ENCODE data around the gene ZNF778.
A peak's percentile ranks its signal among the peaks of the same experiment; 100 is the strongest.

DNA sequence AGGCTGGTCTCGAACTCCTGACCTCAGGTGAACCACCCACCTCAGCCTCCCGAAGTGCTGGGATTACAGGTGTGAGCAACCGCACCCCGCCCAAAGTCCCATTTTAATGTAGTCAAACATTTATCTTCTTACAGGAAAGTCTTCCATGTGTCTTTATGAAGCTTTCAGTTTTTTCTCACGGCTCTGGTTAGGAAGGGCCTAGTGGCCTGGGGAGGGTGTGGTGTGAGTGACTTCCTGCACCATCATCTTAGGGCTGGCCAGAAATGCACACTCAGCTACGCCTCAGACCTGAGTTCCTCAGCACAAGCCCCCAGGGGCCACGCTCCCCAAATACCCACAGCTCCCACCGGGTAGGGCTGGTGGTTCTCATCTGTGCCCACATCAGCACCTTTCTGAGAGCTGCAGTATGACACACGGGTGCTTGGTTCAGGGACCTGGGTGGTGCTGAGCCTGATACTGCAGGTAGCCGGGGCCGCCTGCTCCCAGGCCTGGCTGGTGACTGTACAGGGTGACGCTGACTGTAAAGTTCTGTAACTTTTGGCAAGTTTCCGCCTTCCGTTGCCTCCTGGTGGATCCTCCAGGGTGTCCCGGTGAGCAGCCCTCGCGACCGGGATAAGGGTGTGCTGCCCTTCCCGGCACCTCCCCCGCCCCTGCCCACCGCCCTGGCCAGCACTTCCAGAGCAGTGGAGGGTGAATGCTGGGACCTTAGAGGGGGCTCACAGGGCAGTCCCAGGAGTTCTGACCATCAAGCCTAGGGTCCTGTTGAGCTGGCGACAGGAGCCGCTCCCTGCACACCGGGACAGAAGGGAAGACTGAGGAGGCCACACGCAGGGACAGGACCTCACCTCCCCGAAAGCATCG is 52.5 kb downstream of the ZNF778 start:
- TF ChIP-seq, protein P1, sequence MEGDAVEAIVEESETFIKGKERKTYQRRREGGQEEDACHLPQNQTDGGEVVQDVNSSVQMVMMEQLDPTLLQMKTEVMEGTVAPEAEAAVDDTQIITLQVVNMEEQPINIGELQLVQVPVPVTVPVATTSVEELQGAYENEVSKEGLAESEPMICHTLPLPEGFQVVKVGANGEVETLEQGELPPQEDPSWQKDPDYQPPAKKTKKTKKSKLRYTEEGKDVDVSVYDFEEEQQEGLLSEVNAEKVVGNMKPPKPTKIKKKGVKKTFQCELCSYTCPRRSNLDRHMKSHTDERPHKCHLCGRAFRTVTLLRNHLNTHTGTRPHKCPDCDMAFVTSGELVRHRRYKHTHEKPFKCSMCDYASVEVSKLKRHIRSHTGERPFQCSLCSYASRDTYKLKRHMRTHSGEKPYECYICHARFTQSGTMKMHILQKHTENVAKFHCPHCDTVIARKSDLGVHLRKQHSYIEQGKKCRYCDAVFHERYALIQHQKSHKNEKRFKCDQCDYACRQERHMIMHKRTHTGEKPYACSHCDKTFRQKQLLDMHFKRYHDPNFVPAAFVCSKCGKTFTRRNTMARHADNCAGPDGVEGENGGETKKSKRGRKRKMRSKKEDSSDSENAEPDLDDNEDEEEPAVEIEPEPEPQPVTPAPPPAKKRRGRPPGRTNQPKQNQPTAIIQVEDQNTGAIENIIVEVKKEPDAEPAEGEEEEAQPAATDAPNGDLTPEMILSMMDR (CRISPR knock-in tag; IDR thresholded peaks at IDR 0.05) = 0 out of 2 replicates have a peak, but pooled peaks have one; percentile 4
- TF ChIP-seq MXI1 (IDR thresholded peaks at IDR 0.05; ENCODE audit: borderline replicate concordance, low read depth, low read length) (no peak), ZNF7 (CRISPR knock-in tag; IDR thresholded peaks at IDR 0.05) (no peak)

All from HepG2 (cell line).